Activated naive CD4-positive, alpha-beta T cell treated with Interleukin-2 at 50 U/mL for 16 hours (primary cell): ENCODE data around the gene SLC39A5.

Source experiments
- DNase-seq: peaks from one replicate; pipeline ENCODE4 v3.0.0-alpha.2; 2020

SLC39A5 gene

DNA sequence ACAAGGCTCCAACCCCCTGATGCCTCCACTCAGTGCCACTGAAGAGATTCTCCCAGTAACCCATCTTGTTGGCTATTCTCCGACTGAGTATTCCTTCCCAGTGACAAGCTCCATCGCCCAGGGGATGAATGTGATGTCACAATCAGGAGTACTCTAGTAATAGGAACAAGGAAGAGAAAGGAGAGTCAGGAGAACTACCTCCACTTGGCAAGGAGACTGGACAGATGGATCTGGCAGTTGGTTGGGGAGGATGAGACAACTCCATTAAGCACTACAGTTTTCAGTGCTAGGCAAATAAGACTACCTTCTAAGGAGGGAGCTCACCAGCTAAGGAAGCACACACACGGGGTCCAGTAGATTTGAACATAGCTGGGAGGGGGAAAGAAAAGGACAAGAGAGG is 13.4 kb upstream of the SLC39A5 start:
- DNase-seq, result no peak

DNA sequence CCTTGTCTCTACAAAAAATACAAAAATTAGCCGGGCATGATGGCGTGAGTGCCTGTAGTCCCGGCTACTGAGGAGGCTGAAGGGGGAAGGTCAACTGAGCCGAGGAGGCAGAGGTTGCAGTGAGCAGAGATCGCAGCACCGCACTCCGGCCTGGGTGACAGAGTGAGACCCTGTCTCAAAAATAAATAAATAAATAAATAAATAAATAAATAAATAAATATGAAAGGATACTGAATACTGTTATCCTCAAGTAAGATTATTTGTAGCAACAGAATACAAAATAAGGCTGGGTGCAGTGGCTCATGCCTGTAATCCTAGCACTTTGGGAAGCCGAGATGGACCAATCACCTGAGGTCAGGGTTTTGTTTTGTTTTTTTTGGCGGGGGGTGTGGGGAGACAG is 10.0 kb upstream of the SLC39A5 start:
- no peak for DNase-seq

DNA sequence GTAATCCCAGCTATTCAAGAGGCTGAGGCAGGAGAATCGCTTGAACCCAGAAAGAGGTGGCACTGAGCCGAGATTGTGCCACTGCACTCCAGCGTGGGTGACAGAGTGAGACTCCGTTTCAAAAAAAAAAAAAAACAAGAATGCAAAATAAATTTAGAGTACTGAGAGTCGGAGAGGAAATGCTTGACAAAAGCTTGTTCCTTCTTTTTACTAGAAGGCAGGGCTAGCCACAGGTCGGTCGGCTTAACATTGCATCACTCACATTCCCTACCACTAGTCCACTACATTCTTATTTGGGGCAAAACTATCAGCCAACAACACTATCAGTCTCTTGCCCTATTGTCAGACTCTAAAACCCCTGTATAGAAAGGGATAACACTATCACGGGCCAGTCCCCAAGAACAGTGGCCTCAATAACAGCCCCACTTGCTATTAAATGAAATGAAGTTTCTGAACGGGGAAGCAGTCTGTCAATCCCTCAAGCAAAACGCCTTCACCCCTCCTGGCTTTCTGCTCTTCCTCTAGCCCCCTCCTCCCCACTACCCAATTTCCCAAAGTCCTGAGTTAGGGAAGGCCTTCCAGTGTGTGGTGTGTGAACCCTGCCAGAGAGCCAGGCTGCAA is 9.1 kb upstream of the SLC39A5 start:
- no peak for DNase-seq

DNA sequence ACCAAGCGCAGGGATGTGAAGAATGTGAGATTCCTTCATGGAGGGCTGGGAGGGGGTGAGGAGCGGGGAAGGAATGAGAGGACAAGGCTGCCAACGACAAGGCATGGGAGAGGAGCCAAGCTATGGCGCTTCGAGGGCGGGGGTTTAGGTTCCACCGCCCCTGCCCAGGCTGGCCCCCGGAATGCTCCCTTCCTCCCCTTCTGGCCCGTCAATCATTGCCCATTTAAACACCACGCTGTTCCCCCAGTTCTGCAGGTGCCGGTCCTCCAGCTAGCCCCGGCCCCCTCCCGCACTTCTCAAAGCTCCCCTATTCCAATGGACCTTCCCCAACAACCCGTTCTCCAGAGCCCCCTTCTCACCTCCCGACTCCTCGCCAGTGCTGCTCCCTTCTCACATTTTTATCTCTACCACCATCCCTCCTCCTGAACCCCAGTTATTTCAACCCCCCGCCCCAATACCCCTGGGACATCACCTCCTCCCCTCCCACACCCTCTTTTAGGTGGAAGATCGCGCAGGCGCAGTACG is 8.6 kb upstream of the SLC39A5 start:
- no peak for DNase-seq

DNA sequence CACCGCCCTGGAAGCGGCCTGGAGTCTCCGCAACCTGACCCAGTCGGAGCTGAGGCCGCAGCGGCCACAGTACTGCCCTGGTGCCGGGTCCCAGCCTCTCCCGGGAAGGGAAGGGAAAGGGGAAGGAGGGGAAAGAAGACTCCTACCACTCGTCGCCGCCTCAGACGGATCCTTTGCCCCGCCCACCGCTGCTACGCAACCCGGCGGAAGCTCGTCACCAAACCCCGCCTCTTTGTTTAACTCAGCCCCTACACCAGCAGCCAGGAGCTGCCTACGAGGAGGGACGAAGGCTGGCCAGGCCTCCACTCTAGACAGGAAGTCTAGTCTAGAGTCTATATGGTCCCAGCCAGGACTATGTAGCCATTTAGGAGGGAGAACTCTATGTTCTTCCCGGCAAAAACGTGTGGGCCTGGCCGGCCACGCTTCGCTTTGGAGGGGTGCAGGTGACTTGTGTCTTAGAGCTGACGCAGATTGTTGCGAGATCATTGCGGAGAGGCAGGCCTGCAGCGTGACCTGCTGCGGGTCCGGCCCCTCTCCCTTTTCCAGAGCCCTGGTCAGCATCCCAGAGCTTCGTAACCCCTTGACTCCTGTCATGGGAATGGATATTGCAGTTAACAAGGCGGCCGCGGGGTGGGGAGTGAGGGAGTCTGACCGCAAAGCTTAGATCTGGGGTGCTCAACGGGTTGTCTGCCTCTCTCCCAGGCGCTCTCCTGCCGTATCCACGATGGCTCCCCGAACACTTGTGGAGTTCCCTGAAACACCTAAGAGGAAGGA is 7.9 kb upstream of the SLC39A5 start, which contains the start of gene RNF41:
Gene RNF41 (minus strand): TSS at position 166 of the 774 bp plus-strand sequence. CDS start 7,875 bp downstream, outside the sequence.
- peak; percentile 93 for DNase-seq

DNA sequence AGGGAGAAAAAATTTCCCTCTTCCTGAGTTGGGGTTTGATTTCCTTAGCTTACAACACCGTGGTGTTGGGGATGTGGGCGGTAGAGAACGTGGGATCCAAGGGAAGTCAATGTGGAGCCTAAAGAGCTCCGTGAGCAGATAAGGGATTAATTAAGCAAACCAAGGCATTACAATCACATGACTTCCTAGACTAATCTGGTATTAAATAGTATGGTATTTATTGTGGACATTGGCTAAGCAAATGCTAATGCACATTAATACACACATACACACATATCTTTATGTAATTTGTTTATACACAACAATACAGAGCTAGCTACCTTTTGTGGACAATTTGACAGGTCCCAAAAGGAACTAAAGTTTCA is 7.3 kb upstream of the SLC39A5 start:
- DNase-seq, result no peak

DNA sequence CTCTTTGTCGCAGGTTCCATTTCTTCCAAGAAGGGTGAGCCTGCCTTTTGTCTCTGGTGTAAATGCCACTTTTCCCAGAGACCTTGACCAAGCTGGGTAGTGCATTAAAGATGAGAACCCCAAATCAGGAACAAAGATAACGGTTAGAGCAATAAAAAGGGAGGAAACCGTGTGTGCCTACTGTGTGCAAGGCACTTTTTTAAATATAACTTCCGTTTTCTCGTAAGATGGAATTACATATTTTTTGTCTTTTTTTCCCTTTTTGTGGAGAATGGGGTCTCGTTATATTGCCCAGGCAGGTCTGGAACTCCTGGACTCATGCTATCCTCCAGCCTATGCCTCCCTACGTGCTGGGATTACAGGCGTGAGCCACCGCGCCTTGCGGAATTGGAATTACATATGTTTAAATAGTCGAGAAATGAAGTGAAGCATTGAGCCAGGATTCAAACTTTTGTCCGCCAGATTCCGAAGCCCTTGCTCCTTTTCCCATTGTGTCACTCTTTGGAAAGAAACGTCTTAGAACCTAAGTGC is 6.2 kb upstream of the SLC39A5 start:
- no peak for DNase-seq

DNA sequence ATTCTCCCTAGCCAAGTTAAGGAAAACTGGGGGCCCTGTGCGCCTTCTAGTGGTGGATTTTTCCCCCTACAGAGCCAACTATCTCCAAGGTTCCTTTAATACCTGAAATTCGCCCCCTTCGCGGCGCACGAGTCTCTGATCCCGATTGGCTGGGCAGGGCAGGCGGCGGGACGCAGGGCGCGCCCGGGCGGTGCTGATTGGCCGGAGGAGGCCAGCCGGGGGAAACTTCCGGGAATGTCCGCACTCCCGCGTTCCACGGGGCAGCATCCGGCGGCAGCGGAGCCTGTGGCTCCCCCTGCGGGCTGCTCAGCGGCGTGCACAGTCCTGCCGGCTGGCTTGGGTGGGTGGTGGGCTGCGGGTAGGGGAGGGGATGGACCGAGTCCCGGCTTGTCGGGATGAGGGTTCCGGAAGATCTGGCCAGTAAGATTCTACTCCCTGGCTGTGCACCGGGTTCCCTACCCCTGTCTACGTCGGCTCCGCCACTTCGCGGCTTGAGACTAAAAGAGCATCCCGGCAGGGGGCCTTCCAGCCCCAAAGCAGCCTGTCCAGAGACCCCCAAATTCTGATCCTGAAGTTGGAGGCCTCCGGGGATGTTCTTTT is 5.6 kb upstream of the SLC39A5 start, which contains the start of gene NABP2:
Gene NABP2 (plus strand): TSS at position 241 of the 600 bp plus-strand sequence. CDS start 515 bp downstream, outside the sequence.
- DNase-seq, result peak; percentile 95

DNA sequence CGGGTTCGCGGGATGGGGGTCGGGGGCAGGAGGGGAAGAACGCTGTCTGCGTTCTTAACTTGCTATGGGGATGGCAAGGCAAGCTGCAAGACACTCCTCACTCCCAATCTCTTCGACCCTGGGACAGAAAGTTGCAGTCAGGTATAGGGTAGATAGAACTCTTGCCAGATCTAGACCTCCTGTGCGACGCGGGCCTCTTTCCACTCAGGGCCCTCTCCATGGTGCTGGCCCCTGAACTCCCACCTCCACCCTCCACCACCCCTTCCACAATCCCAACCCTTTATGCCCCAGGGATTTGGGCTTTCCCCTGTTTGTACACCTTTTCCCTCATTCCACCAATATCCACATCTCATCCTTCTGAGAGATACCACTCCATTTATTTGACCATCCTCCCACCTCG is 4.9 kb upstream of the SLC39A5 start:
- no peak for DNase-seq

DNA sequence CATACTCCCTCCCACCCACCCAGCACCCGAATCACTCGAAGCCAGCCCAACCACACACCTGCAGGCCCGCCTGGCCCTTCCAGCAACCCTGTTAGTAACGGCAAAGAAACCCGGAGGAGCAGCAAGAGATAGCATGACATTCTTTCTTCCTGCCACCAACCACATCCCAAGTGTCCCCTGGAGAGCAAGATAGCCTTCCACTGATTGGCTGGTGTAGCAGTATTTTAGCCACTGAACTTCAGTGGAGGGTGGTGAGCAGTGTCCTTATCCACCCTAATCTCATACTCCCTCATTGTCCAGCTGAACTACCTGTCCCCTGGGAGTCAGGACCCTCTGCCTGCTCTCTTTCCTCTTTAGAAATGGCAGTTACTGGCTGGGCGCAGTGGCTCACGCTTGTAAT is 769 bp upstream of the SLC39A5 start:
- DNase-seq, result no peak

DNA sequence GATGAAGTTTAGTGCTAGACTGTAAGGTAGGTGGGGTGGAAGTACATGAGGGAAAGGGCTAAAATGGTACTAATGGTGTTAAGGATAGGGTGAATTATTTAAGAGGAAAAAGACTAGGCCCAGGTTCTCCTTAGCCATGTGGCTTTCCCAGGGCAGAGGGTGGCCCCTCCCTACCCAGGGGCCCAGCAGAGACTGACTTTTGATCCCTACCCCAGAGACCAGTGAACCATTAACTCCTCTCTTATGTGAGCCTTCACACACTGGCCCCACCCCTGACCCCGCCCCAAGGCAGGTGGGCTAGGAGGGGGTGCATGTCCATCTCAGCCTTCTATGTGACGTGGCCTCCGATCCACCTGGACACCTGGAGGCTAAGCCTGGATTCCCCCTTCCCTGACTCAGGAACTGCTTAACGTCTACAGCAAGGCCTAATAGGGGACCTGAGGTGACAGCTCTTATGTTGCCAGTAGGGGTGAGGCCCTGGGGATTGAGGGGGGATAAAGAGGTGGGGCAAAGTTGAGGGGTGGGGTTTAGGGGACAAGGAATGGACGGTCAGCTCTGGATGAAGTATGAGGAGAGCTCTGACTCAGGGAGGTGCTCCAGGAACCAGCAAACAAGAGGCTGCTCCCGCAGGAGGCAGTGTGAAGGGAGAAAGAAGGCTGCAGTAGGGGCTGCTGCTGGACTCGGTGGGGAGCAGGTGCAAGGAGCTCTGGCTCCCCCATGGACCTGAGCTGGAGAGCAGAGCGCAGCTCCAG is 757 bp downstream of the SLC39A5 start:
- DNase-seq, result no peak

DNA sequence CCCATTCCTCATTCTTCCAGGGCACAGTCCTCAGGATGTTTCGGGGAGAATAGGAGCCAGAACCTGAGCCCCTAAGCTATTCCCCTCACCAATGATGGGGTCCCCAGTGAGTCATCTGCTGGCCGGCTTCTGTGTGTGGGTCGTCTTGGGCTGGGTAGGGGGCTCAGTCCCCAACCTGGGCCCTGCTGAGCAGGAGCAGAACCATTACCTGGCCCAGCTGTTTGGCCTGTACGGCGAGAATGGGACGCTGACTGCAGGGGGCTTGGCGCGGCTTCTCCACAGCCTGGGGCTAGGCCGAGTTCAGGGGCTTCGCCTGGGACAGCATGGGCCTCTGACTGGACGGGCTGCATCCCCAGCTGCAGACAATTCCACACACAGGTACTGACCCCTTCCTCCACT is 1.3 kb downstream of the SLC39A5 start:
- DNase-seq, result no peak

DNA sequence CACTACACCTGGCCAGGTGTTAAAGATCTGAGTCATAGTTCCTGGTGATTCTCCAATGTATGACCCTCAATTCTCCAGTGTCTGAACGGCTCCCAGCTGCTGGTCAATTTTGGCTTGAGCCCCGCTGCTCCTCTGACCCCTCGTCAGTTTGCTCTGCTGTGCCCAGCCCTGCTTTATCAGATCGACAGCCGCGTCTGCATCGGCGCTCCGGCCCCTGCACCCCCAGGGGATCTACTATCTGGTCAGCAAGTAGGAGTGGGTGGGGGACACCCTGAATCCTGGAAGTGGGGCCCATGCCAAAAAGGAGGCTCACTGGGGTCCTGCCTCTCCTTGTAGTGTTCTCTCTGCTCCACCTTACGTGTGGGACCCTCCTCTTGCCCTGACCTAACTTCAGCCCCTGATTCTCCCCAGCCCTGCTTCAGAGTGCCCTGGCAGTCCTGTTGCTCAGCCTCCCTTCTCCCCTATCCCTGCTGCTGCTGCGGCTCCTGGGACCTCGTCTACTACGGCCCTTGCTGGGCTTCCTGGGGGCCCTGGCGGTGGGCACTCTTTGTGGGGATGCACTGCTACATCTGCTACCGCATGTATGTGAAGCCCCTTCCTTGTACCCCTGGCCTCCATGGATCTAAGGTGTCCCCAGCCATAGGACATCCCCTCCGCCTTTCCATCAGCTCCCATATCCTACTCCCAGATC is 5.0 kb downstream of the SLC39A5 start:
- DNase-seq, result no peak

DNA sequence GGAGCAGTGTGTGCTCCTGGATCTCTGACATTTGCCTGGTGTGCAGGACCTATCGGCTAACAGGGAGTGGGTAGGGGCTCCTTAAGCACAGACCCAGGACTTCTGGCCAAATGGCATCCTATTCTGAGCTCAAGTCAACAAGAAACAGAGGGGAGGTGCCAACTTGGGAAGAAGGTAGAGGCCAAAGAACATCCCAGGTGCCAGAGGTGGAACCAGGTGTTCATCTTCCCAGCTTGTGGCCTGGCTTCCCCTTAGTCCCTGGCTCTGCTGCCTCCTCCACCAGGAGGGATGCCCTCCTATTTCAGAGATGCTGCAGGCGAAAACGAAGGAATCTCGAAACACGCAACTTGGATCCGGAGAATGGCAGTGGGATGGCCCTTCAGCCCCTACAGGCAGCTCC is 6.2 kb downstream of the SLC39A5 start:
- DNase-seq, result no peak

DNA sequence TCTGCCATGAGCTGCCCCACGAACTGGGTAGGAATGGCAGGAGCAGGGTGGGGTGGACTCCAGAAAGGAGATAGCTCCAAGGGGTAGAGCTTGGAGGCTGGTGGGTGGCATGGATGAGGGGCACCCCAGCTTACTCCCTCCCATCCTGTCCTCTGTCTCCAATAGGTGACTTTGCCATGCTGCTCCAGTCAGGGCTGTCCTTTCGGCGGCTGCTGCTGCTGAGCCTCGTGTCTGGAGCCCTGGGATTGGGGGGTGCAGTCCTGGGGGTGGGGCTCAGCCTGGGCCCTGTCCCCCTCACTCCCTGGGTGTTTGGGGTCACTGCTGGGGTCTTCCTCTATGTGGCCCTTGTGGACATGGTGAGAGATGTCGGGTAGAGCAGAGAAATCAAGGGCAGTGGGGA is 7.1 kb downstream of the SLC39A5 start:
- DNase-seq, result no peak

DNA sequence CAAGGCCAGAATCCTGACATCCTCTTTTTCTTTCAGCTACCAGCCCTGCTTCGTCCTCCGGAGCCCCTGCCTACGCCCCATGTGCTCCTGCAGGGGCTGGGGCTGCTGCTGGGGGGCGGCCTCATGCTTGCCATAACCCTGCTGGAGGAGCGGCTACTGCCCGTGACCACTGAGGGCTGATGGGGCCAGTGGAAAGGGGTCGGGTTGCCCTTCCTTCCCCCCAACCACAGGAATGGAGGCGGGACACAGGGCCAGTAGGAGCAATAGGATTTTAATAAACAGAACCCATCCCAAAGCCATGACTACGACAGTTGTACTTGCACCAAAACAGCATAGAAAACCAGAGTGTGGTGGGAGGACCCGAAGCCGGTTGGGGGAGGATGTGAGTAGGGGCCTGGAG is 7.7 kb downstream of the SLC39A5 start:
- DNase-seq, result no peak

DNA sequence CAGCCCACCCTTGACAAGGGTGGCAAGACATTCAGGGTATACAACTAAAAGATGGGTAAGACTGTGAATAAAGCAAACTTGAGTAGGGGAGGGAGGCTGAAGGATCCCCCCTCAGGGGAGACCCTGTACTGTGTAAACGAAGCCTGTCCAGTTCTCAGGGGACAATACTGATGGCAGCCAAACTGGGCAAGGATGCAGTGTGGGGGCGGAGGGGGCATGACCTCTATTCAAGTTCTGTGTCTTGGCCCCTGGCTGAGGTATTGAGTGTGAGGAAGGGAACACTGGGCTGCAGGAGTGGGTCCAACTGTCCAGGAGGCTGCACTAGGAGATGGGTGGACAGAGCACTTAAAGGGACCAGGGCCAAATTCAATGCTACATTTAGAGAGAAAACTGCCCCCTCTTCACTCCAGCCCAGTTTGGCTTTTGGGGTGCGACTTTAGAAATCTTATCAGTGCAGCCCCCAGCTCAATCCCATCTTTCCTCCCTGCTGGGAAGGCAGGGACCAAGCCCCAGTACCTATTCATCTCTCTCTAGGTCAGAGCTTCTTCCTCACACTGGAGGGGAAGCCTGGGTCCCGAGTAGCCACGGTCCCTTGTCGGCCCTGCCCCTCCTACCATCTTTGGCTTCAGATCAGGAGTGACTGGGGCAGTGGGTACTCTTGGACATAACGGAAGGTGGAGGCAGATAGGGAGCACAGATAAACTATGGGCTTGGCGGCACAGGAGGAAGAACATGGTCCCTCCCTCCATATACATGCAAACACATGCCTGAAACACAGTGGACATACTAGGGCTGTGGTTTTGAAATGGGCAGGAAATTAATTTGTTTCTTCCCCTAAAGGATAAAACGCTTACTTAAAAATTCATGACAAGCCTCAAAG is 11.8 kb downstream of the SLC39A5 start:
- DNase-seq, result no peak

DNA sequence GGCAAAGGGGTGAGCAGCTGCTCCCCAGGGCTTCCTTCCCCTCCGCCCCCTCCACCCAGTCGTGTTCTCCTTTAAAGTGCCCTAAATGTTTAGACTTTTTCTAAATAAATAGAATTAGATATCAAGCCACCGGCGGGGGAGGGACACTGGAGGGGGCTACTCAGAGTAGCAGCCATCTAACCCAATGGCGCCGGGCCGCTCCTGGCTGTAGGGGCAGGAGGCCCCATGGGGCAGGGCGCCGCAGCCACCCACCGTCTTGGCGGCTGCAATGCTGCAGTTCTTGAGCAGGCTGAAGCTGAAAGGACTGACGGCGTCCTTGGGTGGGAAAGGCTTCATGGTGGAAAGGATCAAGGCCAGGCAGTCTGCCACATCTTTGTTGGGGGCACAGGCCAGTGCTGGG is 13.1 kb downstream of the SLC39A5 start:
- no peak for DNase-seq

DNA sequence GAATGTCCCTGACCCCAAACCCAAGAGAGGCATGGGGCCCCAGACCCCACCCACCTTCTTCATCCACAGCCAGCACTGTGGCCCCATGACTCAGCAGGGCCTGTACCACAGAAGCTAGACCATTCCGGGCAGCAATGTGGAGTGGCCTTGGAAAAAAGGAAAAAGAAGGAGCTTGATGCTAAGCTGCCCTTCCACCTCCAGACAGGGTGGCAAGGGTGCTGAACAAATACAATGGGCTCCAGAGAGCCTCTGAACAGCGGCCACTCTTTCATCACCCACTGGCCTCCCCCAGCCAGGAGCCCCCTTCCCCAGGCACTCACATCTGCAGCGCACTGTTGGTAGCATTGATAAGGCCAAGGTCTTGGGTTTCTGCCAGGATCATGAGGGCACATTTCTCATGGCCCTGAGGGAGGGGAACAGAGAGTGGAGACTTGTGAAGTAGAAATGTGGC is 13.9 kb downstream of the SLC39A5 start:
- no peak for DNase-seq

DNA sequence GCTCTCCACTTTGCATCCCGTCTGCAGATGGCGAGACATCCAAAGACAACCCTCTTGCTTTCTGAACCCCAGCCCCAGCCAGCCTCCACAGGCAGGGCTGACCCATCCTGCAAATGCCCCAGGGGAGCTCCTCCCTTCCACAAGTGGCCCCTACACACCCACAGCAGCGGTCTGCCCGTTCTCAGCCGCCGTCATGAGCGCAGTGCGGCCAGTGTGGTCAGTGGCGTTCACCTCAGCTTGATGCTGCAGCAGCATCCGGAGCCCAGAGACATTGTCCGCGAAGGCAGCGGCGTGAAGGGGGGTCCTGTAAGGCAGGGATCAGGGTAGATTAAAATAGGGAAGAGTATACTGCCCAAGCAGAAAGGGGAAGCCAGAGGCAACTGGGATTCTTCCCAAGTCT is 14.6 kb downstream of the SLC39A5 start:
- no peak for DNase-seq

DNA sequence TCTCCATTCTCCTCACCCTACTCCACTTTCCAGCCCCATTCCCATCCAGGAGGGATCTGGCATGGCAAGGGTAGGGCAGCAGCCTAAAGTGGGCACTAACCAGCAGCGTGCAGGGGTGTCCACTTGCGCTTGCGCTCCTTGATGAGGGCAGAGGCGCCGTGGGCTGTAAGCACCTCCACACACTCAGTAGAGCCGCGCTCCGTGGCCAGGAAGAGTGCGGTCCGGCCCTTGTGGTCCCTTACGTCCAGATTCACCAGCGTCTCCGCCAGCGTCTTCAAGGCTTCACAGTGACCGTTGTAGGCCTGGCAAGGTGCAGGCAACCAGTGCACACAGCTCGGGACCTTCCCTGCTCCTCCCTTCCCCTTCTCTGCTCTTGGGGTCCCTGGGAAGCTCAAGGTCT is 18.1 kb downstream of the SLC39A5 start:
- DNase-seq, result no peak
